ENCODE data around the gene SPACDR. TPM values are rescaled to one million over a fixed set of nuclear protein-coding genes. Genes with fewer than 3 reads are reported as not detected.
"Not testable (repeated sequence)": the region's sequence is repeated elsewhere in the genome, so short reads cannot be mapped to it uniquely, and the experiment has no call there.

The SPACDR gene, protein sequence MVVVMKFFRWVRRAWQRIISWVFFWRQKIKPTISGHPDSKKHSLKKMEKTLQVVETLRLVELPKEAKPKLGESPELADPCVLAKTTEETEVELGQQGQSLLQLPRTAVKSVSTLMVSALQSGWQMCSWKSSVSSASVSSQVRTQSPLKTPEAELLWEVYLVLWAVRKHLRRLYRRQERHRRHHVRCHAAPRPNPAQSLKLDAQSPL
- polyA plus RNA-seq (ENCODE audit: insufficient read length in 4 of 4), result 1 to 10 TPM in 3 of 4 donors, under 1 TPM in 1; 0.94 to 1.5 (median 1.5) TPM

DNA sequence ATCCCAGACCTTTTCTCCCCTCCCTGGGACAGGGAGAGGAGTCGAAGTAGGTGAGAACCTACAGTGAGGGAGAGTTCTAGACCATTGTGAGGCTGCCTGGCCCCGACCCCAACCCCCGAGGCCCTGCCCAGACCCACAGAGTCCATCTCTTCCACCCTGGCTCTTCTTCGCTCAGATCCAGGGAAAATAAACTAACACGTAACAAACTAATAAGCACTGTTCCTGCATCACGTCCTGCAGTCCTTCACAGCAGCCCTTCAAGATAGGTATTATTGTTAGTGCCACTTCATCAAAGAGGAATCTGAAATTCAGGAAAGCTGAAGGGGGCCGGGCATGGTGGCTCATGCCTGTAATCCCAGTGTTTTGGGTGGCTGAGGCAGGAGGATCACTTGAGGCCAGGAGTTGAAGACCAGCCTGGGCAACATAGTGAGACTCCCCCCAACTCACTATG, at the start of gene SPACDR:
Gene SPACDR, minus strand, starts transcription at position 51 of the 451 bp plus-strand sequence. CDS start 235 bp downstream, outside the sequence.
- DNase-seq (ENCODE audit: low read depth in 4 of 4, low spot score in 3 of 4), result no peak

DNA sequence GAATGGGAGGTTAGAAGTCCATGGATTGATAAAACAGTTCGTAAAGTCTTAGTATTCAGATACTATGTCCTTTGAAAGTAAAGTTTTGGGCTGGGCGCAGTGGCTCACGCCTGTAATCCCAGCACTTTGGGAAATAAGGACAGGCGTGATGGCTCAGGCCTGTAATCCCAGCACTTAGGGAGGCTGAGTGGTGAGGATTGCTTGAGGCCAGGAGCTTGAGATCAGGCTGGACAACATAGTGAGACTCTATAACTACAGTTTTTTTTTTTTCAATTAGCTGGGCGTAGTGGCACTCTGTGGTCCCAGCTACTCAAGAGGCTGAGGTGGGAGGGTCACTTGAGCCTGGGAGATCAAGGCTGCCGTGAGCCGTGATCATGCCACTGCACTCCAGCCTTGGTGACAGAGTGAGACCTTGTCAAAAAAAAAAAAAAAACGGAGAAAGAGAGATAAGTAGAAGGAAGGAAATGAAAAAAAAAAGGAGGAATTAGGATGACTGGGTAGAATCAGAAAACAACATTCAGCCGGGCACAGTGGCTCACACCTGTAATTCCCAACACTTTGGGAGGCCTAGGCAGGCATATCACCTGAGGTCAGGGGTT, 49.3 kb upstream of the SPACDR start:
- no peak for DNase-seq (ENCODE audit: low read depth in 4 of 4, low spot score in 3 of 4)

DNA sequence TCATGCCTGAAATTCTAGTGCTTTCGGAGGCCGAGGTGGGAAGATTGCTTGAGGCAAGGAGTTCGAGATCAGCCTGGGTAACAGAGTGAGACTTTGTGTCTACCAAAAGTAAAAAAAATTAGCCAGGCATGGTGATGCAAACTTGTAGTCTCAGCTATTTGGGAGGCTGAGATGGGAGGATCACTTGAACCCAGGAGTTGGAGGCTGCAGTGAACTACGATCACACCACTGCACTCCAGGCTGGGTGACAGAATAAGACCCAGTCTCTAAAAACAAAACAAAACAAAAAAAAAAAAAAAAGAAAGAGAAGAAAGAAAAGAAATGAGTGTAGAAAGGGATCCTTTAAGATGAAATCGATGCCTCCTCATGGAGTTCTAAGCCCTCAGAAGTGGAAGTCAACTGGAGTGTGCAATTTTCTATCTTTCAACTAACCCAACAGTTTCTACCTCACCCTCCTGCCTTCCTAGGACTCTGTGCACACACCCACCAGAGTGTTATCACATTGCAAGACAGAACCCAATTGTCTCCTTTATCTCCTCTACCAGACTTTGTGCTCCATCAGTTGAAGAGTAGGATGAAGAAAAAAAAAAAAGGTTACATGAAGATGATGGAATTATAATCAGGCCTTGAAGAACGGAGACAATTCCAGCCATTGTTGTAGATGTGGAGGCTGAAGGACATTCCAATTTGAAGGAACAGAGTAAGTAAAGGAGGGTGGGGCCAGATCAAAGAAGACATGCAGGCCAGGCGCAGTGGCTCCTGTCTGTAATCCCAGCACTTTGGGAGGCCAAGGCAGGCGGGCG, 46.6 kb upstream of the SPACDR start:
- DNase-seq (ENCODE audit: low read depth in 4 of 4, low spot score in 3 of 4), result no peak

DNA sequence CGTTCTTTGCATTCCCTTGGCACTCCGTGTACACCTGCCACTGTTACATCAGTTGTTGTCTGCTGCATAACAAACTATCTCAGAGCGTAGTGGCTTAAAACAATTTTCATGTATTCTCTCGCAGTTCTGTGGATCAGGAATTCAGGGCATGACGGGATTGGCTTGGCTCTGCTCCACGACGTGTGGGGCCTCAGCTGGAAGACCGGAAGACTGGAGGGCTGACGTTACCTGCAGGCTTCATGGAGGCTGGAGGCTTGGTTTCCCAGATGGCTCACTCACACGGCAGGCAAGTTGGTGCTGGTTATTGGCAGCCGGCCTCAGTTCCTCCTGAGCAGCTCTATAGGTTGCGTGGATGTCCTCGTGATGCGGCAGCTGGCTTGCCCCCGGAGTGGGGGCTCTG, 45.2 kb upstream of the SPACDR start:
- no peak for DNase-seq (ENCODE audit: low read depth in 4 of 4, low spot score in 3 of 4)

DNA sequence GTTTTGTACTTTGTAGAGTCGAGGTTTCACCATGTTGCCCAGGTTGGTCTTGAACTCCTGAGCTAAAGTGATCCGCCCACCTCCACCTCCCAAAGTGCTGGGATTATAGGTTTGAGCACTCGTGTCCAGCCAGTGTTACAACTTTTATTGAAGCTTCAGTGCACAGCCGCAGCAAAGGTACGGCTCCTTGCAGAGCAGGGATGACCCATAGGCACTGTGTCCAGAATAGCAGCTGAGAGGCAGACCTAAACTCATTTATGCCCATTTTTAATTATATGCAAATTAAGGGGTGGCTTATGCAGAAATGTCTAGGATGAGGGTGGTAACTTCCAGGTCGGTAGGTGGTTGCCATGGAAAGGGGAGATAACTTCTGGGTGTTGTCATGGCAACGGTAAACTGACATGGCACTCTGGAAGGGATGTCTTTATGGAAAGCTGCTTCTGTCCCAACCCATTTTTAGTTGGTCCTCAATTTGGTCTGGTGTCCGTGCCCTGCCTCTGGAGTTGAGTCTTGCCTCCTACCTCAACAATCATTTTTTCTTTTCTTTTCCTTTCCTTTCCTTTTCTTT, 42.4 kb upstream of the SPACDR start:
- DNase-seq (ENCODE audit: low read depth in 4 of 4, low spot score in 3 of 4), result no peak

DNA sequence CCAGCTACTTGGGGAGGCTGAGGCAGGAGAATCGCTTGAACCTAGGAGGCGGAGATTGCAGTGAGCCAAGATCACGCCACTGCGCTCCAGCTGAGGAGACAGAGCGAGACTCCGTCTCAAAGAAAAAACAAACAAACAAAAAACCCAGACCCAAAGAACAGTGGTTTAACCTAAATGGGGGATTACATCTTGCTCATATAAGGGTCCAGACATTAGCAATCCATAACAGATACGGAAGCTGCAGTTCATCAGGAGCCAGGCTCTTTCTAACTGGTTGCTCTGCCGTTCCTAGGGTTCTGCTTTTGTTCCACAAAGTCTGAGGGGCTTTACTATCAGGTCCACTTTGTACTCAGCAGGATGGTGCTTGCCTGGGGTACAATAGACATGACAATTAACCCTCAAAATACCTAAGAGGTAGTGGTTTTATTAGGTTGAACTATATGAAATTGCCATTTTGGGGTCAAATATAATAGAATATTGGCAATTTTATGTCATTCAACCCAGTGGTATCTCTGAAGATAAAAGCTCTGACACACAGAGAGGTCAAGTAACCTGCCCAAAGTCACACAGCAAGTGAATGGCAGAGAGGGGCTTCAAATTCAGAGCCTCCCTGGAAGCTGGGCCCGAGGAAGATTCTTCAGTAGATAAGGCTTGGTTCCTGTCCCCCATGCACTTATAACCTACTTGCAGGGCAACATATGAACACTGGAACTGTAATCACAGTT, 41.0 kb upstream of the SPACDR start:
- DNase-seq (ENCODE audit: low read depth in 4 of 4, low spot score in 3 of 4), result no peak

DNA sequence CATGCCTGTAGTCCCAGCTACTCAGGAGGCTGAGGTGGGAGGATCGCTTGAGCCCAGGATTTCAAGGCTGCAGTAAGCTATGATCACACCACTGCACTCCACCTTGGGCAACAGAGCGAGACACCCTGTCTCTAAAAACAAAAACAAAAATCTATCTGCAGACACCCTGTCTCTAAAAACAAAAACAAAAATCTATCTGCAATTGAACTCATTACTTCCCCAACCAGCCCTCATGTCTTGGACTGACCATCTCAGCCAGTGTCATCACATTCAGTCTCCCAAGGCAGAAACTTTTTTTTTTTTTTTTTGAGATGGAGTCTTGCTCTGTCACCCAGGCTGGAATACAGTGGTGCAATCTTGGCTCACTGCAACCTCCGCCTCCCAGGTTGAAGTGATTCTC, 40.0 kb upstream of the SPACDR start:
- not testable (repeated sequence) for DNase-seq (ENCODE audit: low read depth in 4 of 4, low spot score in 3 of 4)

DNA sequence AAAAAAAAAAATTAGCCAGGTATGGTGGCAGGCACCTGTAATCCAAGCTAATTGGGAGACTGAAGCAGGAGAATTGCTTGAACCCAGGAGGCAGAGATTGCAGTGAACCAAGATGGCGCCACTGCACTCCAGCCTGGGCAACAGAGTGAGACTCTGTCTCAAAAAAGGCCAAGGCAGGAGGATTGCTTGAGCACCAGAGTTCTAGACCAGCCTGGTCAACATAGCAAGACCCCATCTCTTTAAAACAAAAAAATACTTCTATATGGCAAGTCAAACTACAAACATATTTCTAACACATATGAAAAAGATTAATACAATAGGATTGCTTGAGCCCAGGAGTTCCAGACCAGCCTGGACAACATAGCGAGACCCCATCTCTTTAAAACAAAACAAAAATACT, 36.7 kb upstream of the SPACDR start:
- not testable (repeated sequence) for DNase-seq (ENCODE audit: low read depth in 4 of 4, low spot score in 3 of 4)

DNA sequence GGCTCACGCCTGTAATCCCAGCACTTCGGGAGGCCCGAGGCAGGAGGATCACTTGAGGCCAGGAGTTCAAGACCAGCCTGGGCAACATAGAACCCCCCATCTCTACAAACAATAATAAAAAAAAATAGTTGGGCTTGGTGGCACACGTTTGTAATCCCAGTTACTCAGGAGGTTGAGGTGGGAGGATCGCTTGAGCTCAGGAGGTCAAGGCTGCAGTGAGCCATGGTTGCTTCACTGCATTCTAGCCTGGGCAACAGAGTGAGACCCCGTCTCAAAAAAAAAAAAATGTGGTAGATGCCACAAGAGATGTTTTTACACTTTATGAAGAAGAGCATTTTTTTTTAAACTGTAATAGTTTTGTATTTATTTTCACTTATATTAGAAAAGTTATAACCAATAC, 32.4 kb upstream of the SPACDR start:
- DNase-seq (ENCODE audit: low read depth in 4 of 4, low spot score in 3 of 4), result no peak

DNA sequence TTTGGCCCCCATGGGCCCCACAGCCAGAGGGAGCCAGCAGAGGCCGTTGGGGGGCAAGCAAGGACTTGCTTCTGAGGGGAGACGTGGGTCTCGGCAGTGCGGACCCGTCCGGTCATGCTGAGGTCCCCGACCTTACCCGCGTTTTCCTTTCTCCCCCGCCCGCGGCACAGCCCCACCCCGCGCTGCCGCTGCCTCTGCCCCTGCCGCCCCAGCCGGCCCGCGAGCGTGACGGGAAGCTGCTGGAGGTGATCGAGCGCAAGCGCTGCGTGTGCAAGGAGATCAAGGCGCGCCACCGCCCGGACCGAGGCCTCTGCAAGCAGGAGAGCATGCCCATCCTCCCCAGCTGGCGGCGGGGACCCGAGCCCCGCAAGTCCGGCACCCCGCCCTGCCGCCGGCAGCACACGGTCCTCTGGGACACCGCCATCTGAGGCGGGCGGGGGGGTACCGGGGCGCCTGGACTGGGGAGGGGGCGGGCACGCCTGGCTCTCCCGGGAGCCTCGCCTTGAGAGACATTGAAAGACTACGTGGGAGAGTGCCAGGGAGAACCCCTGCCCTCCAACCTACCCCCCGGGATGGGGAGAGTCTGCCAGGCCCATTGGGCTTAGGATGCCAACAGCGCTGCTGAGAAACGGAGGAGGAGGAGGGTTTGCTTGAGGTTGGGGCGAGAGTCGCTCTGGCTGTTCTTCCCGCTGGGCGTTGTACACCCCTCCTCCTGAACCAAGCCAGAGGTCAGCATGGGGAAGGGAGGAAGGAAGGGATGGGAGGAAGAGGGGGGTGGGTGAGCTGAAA, 29.6 kb upstream of the SPACDR start:
- DNase-seq (ENCODE audit: low read depth in 4 of 4, low spot score in 3 of 4), result no peak

DNA sequence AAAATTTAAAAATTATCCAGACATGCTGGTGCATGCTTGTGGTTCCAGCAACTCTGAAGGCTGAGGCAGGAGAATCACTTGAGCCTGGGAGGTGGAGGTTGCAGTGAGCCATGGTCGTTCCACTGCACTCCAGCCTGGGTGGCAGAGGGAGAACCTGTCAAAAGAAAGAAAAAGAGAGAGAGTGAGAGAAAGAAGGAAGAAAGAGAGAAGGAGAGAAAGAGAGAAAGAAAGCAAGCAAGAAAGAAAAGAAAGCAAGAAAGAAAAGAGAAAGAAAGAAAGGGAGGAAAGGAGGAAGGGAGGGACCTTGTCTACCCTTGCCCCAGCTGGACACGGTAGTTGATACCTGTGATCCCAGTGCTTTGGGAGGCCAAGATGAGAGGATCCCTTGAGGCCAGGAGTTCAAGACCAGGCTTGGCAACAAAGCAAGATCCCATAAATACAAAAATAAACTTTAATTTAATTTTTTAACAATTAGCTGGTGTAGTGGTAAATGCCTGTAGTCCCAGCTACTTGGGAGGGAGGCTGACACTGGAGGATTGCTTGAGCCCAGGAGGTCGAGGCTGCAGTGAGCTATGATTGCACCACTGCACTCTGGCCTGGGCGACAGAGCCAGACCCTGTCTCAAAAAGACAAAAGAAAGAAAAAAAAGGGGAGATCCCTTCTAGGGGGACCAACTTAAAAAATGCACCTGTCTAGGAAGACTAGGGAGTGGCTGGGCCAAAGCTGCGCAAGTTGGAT, 28.8 kb upstream of the SPACDR start:
- DNase-seq (ENCODE audit: low read depth in 4 of 4, low spot score in 3 of 4), result no peak

DNA sequence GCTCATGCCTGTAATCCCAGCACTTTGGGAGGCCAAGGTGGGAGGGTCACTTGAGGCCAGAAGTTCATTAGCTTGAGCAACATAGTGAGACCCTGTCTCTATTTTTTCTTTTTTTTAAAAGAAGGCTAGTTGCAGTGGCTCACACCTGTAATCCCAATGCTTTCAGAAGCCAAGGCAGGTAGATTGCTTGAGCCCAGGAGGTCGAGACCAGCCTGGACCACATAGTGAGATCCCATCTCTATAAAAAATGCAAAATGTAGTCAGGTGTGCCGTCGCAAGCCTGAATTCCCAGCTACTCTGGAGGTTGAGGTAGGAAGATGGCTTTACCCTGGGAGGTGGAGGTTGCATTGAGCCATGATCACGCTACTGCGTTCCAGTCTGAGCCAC, 27.1 kb upstream of the SPACDR start:
- no peak for DNase-seq (ENCODE audit: low read depth in 4 of 4, low spot score in 3 of 4)

DNA sequence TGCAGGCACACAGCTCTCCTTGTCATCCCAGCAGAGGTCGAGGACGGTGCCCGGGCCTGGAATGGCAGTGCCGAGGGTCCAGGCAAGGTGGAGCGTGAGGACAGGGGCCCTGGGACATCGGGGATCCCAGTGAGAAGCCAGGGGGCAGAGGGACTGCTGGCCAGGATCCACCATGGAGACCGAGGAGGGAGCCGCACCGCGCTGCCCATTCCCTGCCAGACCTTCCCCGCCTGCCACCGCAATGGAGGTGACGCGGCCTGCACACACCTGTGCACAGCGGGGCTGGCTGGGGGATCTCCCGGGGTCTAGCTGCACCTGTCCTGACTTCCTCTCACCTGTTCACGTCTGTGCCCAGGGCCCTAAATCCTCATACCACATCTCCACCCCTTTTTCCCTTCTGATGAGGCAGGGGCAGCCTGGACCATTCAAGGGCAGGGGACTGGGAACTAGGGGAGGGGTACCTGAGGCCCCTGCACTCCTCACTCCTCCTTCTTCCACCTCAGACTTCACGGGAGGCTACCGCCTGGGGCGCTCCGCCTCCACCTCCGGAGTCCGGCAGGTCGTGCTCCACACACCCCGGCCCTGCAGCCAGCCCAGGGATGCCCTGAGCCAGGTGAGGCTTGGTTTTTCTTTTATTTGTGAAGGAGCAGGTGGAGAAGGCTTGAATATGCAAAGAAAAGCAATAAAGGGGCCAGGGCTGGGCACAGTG, 26.6 kb upstream of the SPACDR start:
- DNase-seq (ENCODE audit: low read depth in 4 of 4, low spot score in 3 of 4), result no peak

DNA sequence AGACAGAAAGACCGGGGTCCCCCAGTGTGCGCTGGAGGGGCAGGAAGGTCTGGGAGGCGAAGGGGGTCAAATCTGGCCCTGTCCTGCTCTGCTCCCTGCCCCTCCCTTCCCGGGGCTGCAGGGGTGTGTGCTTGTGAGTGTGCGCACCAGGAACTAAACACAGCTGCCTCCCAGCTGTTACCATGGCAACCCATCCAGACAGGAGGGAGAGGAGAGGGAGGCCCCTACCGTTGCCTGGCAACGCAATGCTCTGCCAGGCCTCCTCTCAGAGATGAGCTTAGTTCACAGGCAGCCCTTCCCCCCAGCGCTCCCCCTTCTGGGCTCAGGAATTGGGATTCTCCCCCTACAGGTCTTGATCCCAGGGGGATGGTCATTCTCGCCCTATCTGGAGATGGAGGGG, 25.8 kb upstream of the SPACDR start:
- DNase-seq (ENCODE audit: low read depth in 4 of 4, low spot score in 3 of 4), result peak in 3 of 4 donors; percentile 90 to 93 (median 92)

DNA sequence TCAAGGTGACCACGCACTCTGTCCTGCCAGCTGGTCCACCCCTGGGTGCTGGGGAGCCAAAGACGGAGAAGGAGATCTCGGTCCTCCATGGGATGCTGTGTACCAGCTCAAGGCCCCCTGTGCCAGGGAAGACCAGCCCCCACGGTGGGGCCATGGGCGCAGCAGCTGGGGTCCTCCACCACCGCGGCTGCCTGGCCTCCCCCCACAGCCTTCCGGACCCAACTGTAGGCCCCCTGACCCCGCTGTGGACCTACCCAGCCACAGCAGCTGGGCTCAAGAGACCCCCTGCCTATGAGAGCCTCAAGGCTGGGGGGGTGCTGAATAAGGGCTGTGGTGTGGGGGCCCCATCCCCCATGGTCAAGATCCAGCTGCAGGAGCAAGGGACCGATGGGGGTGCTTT, 25.1 kb upstream of the SPACDR start:
- no peak for DNase-seq (ENCODE audit: low read depth in 4 of 4, low spot score in 3 of 4)

DNA sequence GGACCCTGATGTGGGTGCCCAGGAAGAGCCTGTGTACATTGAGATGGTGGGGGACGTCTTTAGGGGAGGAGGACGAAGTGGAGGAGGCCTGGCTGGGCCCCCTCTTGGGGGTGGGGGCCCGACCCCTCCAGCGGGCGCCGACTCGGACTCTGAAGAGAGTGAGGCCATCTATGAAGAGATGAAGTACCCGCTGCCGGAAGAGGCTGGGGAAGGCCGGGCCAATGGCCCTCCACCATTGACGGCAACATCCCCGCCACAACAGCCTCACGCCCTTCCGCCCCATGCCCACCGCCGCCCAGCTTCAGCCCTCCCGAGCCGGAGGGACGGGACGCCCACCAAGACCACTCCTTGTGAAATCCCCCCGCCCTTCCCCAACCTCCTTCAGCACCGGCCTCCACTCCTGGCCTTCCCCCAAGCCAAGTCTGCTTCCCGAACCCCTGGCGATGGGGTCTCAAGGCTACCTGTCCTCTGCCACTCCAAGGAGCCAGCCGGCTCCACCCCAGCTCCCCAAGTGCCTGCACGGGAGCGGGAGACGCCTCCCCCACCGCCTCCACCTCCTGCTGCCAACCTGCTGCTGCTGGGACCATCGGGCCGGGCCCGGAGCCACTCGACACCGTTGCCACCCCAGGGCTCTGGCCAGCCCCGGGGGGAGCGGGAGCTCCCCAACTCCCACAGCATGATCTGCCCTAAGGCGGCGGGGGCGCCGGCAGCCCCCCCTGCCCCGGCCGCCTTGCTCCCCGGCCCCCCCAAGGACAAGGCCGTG, 24.5 kb upstream of the SPACDR start:
- DNase-seq (ENCODE audit: low read depth in 4 of 4, low spot score in 3 of 4), result no peak

DNA sequence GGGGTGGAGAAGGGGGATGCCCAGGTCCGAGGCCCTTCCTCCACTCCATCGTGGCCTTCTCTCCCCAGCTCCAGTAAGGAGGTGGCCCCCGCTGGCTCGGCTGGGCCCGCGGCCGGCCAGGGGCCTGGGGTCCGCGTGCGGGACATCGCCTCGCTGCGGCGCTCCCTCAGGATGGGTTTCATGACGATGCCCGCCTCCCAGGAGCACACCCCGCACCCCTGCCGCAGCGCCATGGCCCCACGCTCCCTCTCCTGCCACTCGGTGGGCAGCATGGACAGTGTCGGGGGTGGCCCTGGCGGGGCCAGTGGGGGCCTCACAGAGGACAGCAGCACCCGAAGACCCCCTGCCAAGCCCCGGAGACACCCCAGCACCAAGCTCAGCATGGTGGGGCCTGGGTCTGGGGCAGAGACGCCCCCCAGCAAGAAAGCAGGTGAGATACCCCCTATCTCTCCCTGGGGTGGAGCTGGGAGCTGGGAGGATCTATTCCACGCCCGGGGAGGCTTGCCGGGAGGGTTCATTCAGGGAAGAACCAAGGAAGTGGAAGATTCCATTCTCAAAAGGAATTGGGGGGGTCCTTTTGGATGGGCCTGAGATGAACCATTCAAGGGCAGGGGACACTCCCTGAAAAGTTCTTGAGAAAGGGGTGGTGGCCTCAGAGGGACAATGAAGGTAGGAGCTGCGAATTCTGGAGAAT, 22.8 kb upstream of the SPACDR start:
- DNase-seq (ENCODE audit: low read depth in 4 of 4, low spot score in 3 of 4), result no peak

All from right renal pelvis (tissue), 4 donors.